ENCODE results near the gene MEA1. TPM values are rescaled to one million over a fixed set of nuclear protein-coding genes. Genes with fewer than 3 reads are reported as not detected.

The MEA1 gene
- total and polyA plus RNA-seq, 2 of the 4 experiments (the other 2 are of a cell fraction) = 116 to 126 TPM

GRCh38 chr6:42984001-42984923 lies 29.5 kb downstream of the MEA1 start, which contains the start of gene PPP2R5D:
PPP2R5D (plus strand) TSS chr6:42984570; CDS start chr6:42984678, 108 bp downstream.
- no TSS peak for BruUV-seq (replicated peaks)
- Histone ChIP-seq H3K18ac (ENCODE audit: low read depth, low read length) (peak within 1 kb of the TSS; percentile 58), H3K56ac (ENCODE audit: extremely low read depth, insufficient read depth, low read length) (peak within 1 kb of the TSS; percentile 82), H2AK5ac (ENCODE audit: low read depth, low read length) (peak within 1 kb of the TSS; percentile 72), H4K91ac (ENCODE audit: insufficient read depth, low read depth, low read length) (peak within 1 kb of the TSS; percentile 83), H2BK20ac (ENCODE audit: low read depth, low read length) (no peak within 1 kb of the TSS), H3K36me3 (ENCODE audit: control insufficient read depth, insufficient read depth, low read length) (peaks cover 5% of the 10 kb centered on the region), H2AK9ac (replicated peaks; ENCODE audit: low read depth, low read length, poor library complexity) (peak within 1 kb of the TSS; percentile 90), H2AFZ (replicated peaks; ENCODE audit: low read length, poor library complexity) (peak within 1 kb of the TSS; percentile 96), H4K20me1 (ENCODE audit: insufficient read depth, low read length) (peaks cover 30% of the 10 kb centered on the region), H3K9me1 (ENCODE audit: insufficient read depth, low read length) (peaks cover 31% of the 10 kb centered on the region), H2BK5ac (ENCODE audit: low read depth, low read length, poor library complexity, severe bottlenecking) (peak within 1 kb of the TSS; percentile 91), H3K4ac (ENCODE audit: low read depth, low read length) (peak within 1 kb of the TSS; percentile 88), H3K4me3 (ENCODE audit: insufficient read depth, low read depth, low read length) (peak within 1 kb of the TSS; percentile 73), H3K27me3 (ENCODE audit: control insufficient read depth, insufficient read depth, low read length) (no peaks in the 10 kb centered on the region), H2BK15ac (ENCODE audit: low read depth, low read length) (no peak within 1 kb of the TSS; the same call in 2 of the 3 replicates), H3K9ac (ENCODE audit: low read depth, low read length) (peak within 1 kb of the TSS; percentile 83), H3K79me1 (ENCODE audit: low read depth in 1 of 2, low read length in 2 of 2) (peaks cover 30 to 55% of the 10 kb centered on the region in 2 experiments), H4K8ac (ENCODE audit: low read depth in 2 of 2, low read length in 2 of 2) (peak within 1 kb of the TSS; percentile 36 to 87; a peak in 3 of 4 replicates), H2BK120ac (ENCODE audit: low read depth, low read length) (peak within 1 kb of the TSS; percentile 68), H3K9me3 (ENCODE audit: control insufficient read depth, insufficient read depth, low read length) (no peaks in the 10 kb centered on the region), H3K4me1 (ENCODE audit: control insufficient read depth, insufficient read depth, low read length) (peaks cover 8% of the 10 kb centered on the region), H3K4me2 (ENCODE audit: low read depth, low read length) (peak within 1 kb of the TSS; percentile 90), H4K5ac (ENCODE audit: low read depth, low read length) (peak within 1 kb of the TSS; percentile 59; the same call in 1 of the 2 replicates), H3K14ac (replicated peaks; ENCODE audit: low read depth, low read length) (peak within 1 kb of the TSS; percentile 95), H3K27ac (ENCODE audit: insufficient read depth, low read length) (peak within 1 kb of the TSS; percentile 85), H3K23ac (ENCODE audit: low read depth, low read length) (peak within 1 kb of the TSS; percentile 95)
- 0% methylated on average over 13 of the region's 59 CpGs; no CpG with 5 or more reads in 1 of the 2 experiments for WGBS, 2 experiments (ENCODE audit: extremely low coverage in 2 of 2, insufficient read length in 1 of 2)
- intact Hi-C loops (cut with micrococcal nuclease) (no loop called here), dilution Hi-C loops (cut with HindIII; ENCODE audit: low sequenced_read_pairs, unreplicated experiment) (no loop called here), in situ Hi-C loops (cut with MboI; ENCODE audit: low sequenced_read_pairs) (no loop called here)
- ATAC-seq (ENCODE audit: low read depth) = peak; percentile 94
- POLR2A ChIA-PET (ENCODE audit: unreplicated experiment) = interaction anchor here (0.5 to 1.0 kb wide), 4 partner anchors 14 to 202 kb away, joined by 3 to 4 read pairs (median 3); partner anchors contain the start of genes BICRAL, CNPY3 and SRF
- DNase-seq = peak; percentile 99
- CTCF ChIA-PET = interaction anchor here (0.6 kb wide), 2 partner anchors 12 to 213 kb away, joined by 3 to 4 read pairs; no protein-coding TSS in a partner anchor
- no peak for TF ChIP-seq ELK1 (IDR thresholded peaks at IDR 0.05; ENCODE audit: borderline replicate concordance, low read depth, low read length)
- no peak for TF ChIP-seq FOS (IDR thresholded peaks at IDR 0.05; ENCODE audit: low read depth, low read length)
- no peak for TF ChIP-seq SMC3 (IDR thresholded peaks at IDR 0.05; ENCODE audit: low read depth, low read length)
- TF ChIP-seq MAFK (IDR thresholded peaks at IDR 0.05; ENCODE audit: low read depth, low read length) = no peak
- TF ChIP-seq BHLHE40 (IDR thresholded peaks at IDR 0.05; ENCODE audit: low read depth, low read length) = 0 out of 2 replicates have a peak, but pooled peaks have one; percentile 11
- TF ChIP-seq CTCF (conservative IDR thresholded peaks at IDR 0.05; ENCODE audit: low read depth, low read length) = no peak
- TF ChIP-seq NFE2L2 (IDR thresholded peaks at IDR 0.05; ENCODE audit: low read depth, low read length) = no peak
- TF ChIP-seq MAZ (IDR thresholded peaks at IDR 0.05; ENCODE audit: borderline replicate concordance, low read depth, low read length) = peak; percentile 31; the same call in 1 of the 2 replicates
- no peak for TF ChIP-seq RCOR1 (IDR thresholded peaks at IDR 0.05; ENCODE audit: insufficient replicate concordance, low read length)
- peak; percentile 99 for TF ChIP-seq RFX5 (IDR thresholded peaks at IDR 0.05; ENCODE audit: low read depth, low read length)
- TF ChIP-seq CEBPB (IDR thresholded peaks at IDR 0.05; ENCODE audit: low read depth, low read length) = no peak
- TF ChIP-seq POLR2A (IDR thresholded peaks at IDR 0.05; ENCODE audit: low read depth, low read length) = peak; percentile 80
- TF ChIP-seq RAD21 (IDR thresholded peaks at IDR 0.05; ENCODE audit: low read length) = no peak

All from IMR-90 (cell line).